GM18519 (cell line): Measurements from ENCODE around the gene DMKN.

Source experiments
- ATAC-seq: cut with Tn5 transposase; IDR thresholded peaks from one replicate; pipeline ENCODE4 v1.9.1; 2021; ENCODE audit warnings: mild to moderate bottlenecking, moderate library complexity; ENCODE audit not compliant: unreplicated experiment, low FRiP score

DMKN gene, protein sequence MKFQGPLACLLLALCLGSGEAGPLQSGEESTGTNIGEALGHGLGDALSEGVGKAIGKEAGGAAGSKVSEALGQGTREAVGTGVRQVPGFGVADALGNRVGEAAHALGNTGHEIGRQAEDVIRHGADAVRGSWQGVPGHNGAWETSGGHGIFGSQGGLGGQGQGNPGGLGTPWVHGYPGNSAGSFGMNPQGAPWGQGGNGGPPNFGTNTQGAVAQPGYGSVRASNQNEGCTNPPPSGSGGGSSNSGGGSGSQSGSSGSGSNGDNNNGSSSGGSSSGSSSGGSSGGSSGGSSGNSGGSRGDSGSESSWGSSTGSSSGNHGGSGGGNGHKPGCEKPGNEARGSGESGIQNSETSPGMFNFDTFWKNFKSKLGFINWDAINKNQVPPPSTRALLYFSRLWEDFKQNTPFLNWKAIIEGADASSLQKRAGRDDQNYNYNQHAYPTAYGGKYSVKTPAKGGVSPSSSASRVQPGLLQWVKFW

DNA sequence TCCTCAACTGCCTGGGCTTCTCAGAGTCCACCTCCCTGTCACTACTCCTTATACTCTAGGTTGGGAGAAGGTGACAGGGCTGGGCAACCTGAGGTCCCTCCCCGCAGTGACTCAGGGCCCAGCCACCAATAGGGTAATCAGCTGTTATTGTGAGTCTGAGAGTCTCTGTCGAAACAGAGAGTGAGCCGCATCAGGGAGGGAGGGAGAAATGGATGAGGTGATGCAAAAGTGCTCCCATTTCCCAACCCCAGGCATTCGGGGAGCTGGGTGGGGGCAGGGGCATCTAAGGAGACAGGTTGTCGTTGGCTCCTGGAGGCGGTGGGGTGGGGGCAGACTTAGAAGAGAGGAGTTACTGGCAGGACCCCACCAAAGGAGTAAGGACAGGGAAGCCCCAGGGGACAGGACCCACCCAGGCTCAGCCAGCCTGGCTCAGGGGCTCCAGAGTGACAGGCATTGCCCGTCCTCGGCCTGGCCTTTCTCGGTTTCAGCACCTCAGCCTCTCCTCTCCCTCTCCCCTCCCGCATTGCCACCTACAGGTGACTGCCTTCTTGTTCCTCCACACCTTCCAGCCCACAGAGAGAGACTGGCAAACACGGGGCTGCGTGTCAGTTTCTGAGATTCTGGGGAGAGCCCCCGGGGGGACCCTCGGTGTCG, at the start of gene DMKN:
DMKN (minus strand) TSS at position 22 of the 654 bp plus-strand sequence. CDS start 174 bp downstream, outside the sequence.
- no peak for ATAC-seq

DNA sequence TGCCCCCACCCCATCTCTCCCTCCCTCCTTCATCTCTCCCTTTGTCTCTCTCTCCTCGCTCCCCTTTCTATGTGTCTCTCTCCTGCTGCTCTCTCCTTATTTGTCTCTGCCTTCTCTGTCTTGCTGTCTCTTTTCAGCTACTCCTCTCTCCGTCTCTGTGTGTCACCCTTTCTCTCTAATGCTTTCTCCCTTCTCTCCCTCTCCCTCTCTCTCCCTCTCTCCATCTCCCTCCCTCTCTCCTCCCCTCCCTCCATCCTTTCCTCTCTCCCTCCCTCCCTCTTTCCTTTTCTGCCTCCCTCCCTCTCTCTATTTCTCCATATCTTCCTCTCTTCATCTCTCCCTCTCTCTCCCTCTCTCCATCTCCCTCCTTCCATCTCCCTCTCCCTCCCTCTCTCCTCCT, 49.3 kb upstream of the DMKN start:
- no peak for ATAC-seq

DNA sequence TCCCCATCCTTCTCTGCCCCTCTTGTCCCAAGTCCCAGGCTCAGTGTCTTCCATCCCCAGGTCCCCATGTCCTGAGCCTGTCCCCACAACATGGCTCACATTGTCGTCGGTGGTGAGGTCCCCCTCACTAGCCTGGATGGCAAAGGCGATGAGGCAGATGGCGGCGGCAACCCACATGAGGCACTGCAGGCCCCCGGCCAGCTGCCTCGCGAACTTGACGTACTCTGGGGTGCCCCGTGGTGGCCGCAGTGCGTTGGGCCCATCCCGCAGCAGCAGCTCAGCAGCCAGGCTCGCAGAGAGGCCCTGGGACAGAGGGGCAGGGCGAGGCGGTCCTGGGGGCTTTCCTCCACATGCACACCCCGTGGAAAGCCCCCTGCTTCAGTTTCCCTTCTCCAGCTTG, 48.9 kb upstream of the DMKN start:
- ATAC-seq: no peak

DNA sequence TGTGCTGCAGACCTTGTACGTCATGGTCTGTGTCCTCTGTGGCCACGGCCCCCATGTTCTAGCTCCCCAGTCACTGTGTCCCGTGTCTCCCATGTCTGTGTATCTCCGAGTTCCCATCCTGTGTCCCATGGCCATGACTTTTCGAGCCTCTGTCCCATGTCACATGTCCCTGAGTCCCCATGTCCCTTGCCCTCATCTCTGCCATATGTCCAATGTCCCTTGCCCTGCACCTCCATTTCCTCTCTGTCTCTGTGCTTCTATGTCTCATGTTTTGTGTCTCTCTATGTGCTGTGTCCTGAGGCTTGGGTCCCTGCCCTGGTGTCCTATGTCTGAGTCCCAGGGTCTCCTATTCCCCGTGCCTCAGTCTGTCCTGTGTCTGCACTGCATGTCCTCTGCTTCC, 48.0 kb upstream of the DMKN start:
- ATAC-seq: no peak

DNA sequence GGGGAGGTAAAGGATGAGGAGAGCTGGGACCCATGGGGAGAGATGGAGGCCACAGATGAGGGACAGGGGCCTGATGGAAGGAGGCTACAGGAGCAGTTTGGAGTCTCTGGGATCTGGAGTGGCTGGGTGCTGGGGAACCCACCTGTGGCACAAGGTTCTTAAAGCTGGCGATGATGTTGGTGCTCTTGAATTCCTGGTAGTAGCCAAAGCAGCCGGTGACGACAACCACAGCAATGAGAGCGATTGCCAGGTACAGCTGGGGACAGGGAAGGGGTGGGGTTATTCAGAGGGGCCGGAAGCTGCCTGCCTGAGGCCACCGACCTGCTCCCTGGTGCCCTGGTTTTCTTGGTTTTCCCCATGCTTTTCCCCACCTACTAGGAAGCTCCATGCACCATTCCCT, 47.2 kb upstream of the DMKN start:
- no peak for ATAC-seq

DNA sequence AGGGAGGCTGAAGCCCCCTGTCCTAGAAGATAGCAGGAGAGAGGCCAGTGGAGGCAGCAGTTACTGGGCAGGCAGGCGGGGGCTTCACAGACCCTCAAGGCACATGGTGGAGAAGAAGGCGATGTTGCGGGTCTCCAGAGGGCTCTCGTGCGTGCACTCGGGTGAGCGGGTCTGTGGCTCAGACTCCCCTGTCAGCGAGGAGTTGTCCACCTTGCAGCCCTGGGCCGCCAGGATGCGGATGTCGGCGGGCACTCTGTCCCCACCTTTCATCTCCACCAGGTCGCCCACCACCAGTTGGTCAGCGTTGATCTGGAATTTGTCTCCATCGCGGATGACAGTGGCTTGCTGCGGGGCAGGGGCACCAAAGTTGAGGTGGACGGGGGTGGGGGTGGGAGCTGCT, 46.8 kb upstream of the DMKN start:
- no peak for ATAC-seq

DNA sequence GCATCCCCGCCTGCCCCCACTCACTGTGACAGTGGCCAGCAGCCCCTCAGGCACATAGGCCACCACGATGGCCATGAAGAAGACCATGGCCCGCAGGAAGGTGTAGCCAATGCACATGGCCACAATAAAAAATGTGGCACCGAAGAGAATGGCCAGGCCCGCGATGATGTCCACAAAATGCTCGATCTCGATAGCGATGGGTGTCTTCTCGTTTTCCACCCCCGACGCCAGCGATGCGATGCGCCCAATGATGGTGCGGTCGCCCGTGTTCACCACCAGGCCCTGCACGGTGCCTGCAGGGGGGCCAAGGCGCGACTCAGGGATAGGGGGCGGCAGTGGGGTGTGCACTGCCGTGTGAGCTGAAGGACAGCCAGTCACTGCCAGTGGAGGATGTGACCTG, 46.3 kb upstream of the DMKN start:
- ATAC-seq: no peak

DNA sequence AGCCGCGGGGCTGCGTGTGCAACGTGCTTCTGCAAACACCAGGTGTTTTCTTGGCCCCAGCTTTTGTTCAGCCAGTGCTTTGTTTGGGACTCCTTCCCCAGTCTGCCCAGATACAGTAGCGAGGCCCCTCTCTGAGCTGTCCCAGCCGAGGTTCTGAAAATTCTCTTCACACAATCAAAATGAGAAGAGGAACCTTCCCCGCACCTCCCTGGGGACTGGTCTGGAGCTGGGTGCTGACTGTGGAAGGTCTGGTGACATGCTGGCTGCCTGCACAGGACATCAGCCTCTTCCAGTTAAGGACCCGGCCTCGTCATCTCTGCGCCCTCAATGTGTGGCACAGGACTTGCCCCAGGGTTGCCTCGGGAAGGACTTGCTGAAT, 45.8 kb upstream of the DMKN start:
- no peak for ATAC-seq

DNA sequence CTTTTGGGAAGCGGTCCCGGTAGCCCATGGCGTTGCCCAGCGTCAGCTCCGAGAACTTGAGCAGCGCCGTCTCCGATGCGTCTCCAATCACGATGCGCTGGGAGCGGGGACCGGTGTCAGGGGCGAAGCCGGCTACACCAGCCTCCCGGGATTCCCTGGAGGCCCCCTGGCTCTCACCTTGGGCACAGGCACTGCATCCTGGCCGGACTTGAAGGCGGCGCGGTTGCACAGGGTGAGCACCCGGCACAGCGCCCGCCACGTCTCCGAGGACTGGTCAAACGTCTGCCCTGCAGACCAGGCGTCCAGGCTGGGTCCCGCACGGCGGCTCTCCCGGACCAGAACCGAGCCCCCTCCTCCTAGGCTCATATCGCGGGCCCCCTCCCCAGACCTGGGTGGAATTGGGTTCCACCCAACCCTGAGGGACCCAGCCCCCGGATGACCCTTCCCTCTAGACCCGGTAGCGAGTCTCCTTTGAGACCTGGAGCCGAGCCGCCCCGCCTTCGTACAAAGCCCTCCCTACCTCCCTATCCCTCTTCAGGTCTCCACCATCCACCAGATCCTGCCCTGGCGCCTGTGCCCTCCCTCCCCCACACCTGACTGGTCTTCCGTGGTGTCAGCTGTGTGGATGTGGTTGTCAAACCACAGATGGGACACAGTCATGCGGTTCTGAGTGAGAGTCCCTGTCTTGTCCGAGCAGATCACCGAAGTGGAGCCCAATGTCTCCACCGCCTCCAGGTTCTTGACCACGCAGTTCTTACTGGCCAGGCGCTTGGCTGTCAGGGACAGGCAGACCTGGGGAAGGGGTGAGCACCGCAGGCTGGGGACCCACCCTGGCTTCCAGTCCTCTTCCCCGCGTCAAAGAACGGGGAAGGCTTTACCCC, 45.2 kb upstream of the DMKN start:
- ATAC-seq: no peak

DNA sequence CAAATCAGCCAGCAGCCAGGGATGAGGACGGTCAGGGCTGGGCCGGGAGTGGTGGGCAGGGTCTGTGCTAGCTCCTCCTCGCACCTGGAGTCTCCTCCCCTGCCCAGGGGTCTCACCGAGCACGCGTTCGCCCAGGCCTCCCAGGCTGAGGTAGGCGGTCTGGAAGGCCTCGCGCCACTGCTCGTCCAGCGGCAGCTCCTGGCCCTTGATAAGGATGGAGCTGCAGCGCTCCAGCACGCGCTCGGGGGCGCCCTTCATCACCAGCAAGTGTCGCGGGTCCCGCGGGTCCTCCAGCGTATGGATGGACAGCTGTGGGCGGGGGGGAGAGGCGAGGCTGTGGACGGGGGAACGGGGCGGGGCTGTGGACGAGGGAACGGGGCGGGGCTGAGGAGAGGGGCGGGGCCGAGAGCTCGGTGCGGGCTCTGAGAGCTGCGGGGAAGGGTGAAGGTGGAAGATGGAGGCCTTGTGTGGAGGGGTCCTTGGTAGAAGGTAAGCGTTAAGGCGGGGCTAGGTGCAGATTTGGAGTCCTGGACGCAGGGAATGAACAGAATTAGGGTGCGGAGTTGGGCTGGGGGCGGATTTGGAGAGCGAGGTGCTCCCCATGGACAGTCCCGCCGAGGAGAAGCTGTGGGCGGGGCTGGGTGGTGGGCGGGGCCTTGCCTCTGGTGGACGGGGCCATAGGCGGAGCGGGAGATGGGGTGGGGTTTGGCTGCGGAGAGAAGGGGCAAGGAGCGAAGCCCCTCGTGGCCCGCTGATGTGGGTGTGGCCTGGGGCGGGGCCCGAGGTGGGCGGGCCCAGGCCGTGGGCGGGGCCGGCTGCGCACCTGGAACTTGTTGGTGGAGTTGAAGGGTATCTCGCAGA, 44.3 kb upstream of the DMKN start:
- ATAC-seq: no peak

DNA sequence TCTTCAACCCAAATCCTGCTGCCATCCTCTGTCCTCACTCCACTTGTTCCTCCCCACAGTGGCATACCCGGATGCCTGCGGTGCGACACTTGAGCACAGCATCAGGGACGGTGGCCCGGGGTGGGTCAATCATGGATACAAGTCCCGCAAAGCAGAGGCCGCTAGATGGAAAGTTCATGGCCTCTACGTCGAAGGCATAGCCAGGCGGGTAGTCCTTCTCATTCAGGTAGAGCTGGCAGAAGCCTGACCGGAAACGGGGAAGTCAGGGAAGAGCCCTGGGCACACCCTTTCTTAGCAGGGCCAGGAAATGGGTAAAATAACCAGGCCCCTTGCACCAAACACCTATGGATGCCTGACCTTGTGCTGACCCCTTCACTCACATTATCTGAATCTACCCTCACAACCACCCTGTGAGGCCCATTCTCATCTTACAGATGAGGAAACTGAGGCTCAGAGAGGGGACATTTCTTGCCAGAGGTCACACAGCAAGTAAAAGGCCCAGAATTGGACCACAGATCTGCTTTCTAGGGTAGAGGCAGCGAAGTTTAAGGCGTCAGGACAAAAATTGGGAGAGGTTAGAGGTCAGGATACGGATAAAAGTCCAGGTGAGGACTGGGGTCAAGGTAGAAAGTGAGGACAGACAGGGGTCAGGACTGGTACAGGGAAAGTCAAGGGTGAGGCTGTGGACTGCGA, 43.5 kb upstream of the DMKN start:
- no peak for ATAC-seq

DNA sequence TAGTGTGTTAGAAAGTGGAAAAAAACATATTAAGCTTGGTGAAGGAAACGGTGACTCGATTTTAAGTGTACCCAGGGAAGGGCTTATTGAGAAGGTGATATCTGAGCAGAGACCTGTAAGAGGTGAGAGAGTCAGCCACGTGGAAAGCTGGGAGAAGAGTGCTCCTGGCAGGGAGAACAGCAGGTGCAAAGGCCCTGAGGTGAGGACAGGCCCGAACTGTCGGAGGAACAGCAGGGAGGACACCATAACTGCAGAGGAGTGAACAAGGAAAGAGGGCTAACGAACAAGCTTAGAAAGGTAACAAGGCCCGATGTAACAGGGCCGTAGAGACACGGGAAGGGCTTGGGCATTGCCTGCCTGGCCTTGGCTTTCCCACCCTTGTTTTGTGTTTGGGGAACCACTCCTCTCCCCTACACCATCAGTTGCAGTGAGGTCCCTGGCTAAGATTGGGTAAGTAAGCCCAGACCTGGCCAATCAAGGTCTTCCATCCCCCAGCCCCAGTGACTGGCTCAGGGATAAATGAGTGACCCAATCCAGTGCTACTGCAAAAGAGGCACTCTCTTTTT, 42.7 kb upstream of the DMKN start:
- no peak for ATAC-seq

DNA sequence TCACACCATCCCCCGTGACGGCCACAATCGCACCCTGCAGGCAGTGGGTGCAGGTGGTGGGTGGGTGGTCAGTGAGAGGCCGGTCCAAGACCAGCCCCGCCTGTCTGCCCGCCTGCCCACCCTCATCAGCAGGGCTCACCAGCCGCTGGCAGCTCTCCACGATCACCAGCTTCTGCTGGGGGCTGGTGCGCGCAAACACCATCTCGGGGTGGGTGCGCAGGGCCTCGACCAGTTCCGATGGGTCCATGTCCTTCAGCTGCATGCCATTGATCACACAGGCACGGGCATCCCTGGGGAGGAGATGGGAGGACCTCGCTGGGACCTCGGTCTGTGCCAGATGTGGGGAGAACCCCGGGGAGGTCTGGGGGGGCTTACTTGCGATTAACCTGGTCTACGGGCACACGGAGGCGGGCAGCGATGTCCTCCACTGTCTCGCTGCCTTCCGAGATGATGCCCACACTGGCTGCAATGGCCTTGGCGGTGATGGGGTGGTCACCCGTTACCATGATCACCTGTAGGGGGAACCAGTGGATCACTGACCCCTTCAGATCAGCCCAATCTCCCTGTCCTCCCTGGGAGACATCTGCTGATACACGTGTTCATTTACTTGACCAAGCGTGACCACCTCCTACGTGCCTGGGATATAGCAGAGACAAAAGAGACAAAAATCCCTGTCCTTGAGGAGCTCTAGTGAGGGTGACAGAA, 42.0 kb upstream of the DMKN start:
- no peak for ATAC-seq

DNA sequence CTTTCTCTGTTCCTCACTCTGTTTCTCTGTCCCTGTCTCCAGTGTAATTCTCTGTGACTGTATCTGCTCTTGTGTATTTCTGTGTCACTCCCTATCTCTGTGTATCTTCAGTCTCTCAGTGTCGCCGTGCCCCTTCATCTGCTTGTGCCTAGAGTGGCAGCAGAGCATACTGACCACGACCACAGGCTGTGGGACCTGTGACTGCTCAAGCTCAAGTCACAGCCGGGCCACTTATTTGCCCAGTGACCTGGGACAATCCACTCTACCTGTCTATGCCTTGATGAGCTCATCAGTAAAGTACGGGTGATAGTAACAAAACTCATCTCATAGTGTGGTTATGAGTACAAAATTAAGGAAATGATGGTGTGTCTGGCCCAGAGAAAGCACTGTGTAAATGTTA, 40.6 kb upstream of the DMKN start:
- no peak for ATAC-seq

DNA sequence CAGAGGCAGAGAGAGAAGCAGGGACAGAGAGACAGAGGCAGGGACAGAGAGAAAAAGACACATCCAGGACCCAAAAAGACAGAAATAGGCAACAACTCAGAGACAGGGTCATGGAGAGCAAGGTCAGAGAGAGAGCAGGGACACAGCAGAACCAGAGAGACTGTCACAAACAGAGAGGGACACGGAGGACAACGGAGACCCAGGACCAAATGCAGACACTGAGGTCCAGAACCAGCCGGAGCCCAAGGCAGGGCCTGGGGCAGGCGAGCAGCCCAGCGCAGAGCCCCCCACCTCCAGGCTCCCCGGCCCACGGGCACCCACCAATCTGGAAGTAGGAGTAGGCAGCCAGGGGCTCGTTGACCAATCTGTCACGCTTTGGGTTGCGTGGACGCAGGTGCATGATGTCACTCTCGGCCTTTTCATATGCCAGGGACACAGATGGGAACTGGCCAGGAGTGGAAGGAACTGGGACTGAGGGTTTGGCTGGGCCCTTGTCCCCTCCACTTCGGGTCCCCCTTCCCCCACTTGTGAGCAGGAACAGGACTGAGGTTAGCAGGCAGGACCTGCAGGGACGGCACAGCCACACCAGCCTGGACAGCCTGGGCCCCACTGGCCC, 40.0 kb upstream of the DMKN start:
- ATAC-seq: no peak

DNA sequence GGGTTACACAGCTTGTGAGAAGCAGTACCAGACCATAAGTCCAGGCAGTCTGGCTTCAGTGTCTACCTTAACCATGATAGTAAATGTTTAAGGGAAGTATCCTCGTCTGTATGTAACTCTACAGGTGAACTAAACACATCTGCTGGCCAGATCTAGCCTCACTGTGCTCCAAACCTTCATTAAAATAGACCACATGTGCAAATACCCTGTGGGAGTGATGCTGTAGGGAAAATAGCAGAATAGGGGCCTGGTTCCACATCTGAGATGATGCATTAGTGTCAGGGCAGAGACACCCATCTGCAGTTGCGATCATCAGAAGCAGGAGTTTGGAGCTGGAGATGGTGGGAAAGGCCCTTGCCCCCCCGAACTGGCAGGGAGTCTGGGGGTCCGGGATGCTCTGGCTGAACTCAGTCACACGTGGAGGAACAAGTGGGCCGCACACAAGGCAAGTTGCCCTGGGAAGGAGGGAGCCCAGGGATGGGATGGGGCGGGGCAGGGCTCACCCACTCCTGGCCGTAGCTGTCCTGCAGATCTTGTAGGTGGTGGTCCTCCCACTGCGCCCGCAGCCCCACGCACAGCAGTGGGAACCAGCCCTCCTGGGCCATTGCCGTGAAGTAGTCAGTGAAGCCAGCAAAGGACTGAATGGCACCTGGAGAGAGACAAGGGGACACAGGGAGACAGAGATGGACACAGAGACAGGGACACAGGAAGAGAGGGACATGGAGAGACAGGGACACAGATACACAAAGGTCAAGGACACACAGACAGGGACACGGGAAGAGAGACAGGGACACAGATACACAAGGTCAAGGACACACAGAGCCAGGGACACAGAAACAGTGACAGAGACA, 39.3 kb upstream of the DMKN start:
- no peak for ATAC-seq

DNA sequence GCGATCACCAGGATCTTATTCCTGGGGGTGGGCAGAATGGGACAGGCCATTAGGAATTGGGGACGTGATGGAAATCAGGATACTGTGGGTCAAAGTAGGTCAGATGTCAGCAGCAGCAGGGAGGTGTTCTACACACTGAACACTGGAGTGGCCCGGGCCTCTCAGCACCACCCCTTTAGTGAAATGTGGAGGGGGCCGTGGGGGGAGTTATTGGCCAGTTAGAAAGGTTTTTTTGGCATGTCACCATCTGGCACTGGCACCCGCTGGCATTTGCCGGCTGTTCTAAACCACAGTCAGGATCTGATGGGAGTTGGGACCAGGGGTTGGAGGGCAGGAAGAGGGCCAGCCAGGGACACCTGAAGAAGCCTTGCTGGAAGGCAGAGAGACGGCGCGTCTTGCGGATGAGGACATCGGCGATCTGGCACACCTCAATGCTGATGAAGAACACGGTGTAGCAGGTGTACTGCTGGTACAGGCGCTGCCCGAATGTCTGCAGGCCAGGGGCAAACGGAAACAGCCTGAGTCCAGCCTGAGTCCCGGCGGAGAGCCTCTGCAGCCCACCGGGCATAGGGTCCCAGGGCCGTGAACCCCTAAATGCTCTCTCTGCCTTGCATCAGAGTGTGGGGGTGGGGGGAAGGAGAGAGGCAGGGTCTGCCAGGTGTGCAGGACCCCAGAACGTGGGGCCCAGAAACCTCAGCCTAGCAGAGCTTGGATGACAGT, 37.8 kb upstream of the DMKN start:
- ATAC-seq: no peak
